Measurements from ENCODE around the gene DLG3.
"Not testable (repeated sequence)": the region's sequence is repeated elsewhere in the genome, so short reads cannot be mapped to it uniquely, and the experiment has no call there.

DLG3 gene

GRCh38 chrX:70476934-70477733 is 32.5 kb downstream of the DLG3 start:
- no peak for DNase-seq

GRCh38 chrX:70477734-70478075 is 33.1 kb downstream of the DLG3 start:
- DNase-seq: no peak

- no peak for DNase-seq
Measured at GRCh38 chrX:70478526-70479245, 34.1 kb downstream of the DLG3 start.

GRCh38 chrX:70479247-70479921 is 34.7 kb downstream of the DLG3 start:
- no peak for DNase-seq

- no peak for DNase-seq
Measured at GRCh38 chrX:70479922-70480659, 35.5 kb downstream of the DLG3 start.

GRCh38 chrX:70480660-70481018 is 36.0 kb downstream of the DLG3 start:
- DNase-seq: no peak

GRCh38 chrX:70481471-70482270 is 37.0 kb downstream of the DLG3 start:
- no peak for DNase-seq

GRCh38 chrX:70482300-70482699 is 37.7 kb downstream of the DLG3 start:
- no peak for DNase-seq

- no peak for DNase-seq
Measured at GRCh38 chrX:70485466-70485865, 40.8 kb downstream of the DLG3 start.

- DNase-seq: no peak
Measured at GRCh38 chrX:70488856-70489255, 44.2 kb downstream of the DLG3 start.

GRCh38 chrX:70494441-70494840 is 49.8 kb downstream of the DLG3 start:
- DNase-seq: no peak

- no peak for DNase-seq
Measured at GRCh38 chrX:70496491-70496890, 51.9 kb downstream of the DLG3 start.

- no peak for DNase-seq
Measured at GRCh38 chrX:70497026-70497425, 52.4 kb downstream of the DLG3 start.

GRCh38 chrX:70498129-70498528 is 53.5 kb downstream of the DLG3 start:
- no peak for DNase-seq

GRCh38 chrX:70500826-70501225 is 56.2 kb downstream of the DLG3 start:
- DNase-seq: no peak

GRCh38 chrX:70504772-70505450 is 60.3 kb downstream of the DLG3 start:
- DNase-seq: no peak

- DNase-seq: no peak
Measured at GRCh38 chrX:70505451-70505841, 60.8 kb downstream of the DLG3 start.

- no peak for DNase-seq
Measured at GRCh38 chrX:70508296-70508911, 63.8 kb downstream of the DLG3 start.

- no peak for DNase-seq
Measured at GRCh38 chrX:70509078-70509477, 64.4 kb downstream of the DLG3 start.

GRCh38 chrX:70515270-70515669 is 70.6 kb downstream of the DLG3 start:
- not testable (repeated sequence) for DNase-seq

- not testable (repeated sequence) for DNase-seq
Measured at GRCh38 chrX:70515692-70516091, 71.1 kb downstream of the DLG3 start.

Measured in stimulated activated naive CD4-positive, alpha-beta T cell (primary cell).